K562 (cell line): ENCODE measurements around the gene PODXL2. TPM values are rescaled to one million over a fixed set of nuclear protein-coding genes. Genes with fewer than 3 reads are reported as not detected.

Experiments
- ARID1B ChIP-seq: fragments of 450-650 bp; IDR thresholded peaks from 2 replicates; pipeline ENCODE4 v1.6.1; 2016; ENCODE audit warnings: antibody characterized with exemption, mild to moderate bottlenecking, inconsistent platforms
- BRD4 ChIP-seq: fragments of 200-600 bp; sonication (generic); IDR thresholded peaks from 2 replicates; pipeline ENCODE4 v1.6.1; 2017; ENCODE audit warnings: inconsistent platforms
- C11orf30 ChIP-seq: fragments of 450-650 bp; IDR thresholded peaks from 2 replicates; pipeline ENCODE4 v1.6.1; 2016; ENCODE audit warnings: low read depth, mild to moderate bottlenecking
- CBFA2T2 ChIP-seq: fragments of 450-650 bp; conservative IDR thresholded peaks from 2 replicates; pipeline ENCODE4 v1.6.1; 2017; ENCODE audit warnings: mild to moderate bottlenecking
- FOXJ3 ChIP-seq: sonication (generic); formaldehyde crosslinking; IDR thresholded peaks from 2 replicates; pipeline ENCODE4 v1.4.0; 2020; ENCODE audit warnings: mild to moderate bottlenecking, missing genetic modification reagents
- ILK ChIP-seq: fragments of 450-650 bp; IDR thresholded peaks from 2 replicates; pipeline ENCODE4 v1.6.1; 2016; ENCODE audit warnings: missing genetic modification characterization, low read depth, mild to moderate bottlenecking, missing compliant biosample characterization, moderate library complexity, borderline replicate concordance
- MAFF ChIP-seq: IDR thresholded peaks from 2 replicates; pipeline ENCODE4 v1.6.1; 2012; ENCODE audit warnings: low read length, improper control_type of control experiment
- MAFK ChIP-seq: IDR thresholded peaks from 2 replicates; pipeline ENCODE4 v1.6.1; 2011; ENCODE audit warnings: low read length, improper control_type of control experiment
- NFE2 ChIP-seq: IDR thresholded peaks from 2 replicates; pipeline ENCODE4 v1.6.1; 2014; ENCODE audit warnings: antibody characterized with exemption, low read depth
- NFIX ChIP-seq: fragments of 250-450 bp; sonication (Bioruptor Pico); IDR thresholded peaks from 2 replicates; pipeline ENCODE4 v1.4.0; 2020; ENCODE audit warnings: low read depth, mild to moderate bottlenecking, moderate library complexity
- PATZ1 ChIP-seq: fragments of 250-450 bp; sonication (Bioruptor Pico); IDR thresholded peaks from 2 replicates; pipeline ENCODE4 v1.5.0; 2020; ENCODE audit warnings: mild to moderate bottlenecking, borderline replicate concordance
- RHOXF2B ChIP-seq: fragments of 250-450 bp; sonication (Bioruptor Pico); conservative IDR thresholded peaks from 2 replicates; pipeline ENCODE4 v1.5.1; 2021
- ZNF282 ChIP-seq: sonication (generic); formaldehyde crosslinking; IDR thresholded peaks from 2 replicates; pipeline ENCODE4 v1.8.1; 2023; ENCODE audit warnings: missing genetic modification reagents
- polyA plus RNA-seq, 8 experiments: library from polyadenylated mRNA; depleted of rRNA in 4 of 8; stranded (reverse) in 5 of 8; unstranded in 3 of 8; fragments of >200 nt; fragmentation: Nextera tagmentation in 2 of 8; fragmentation: Illumina TruSeq in 1 of 8; extraction: Ambion mirVana in 2 of 8; extraction: Trizol in 1 of 8; gene quantifications; 2 replicates each; pipeline versions ENCODE4 v1.2.1 to v1.2.3, GENCODE V29; 2011 to 2014; ENCODE audit warnings: inconsistent platforms in 1 of 8, missing spikeins in 1 of 8
- total RNA-seq, 7 experiments: library from RNA; depleted of rRNA in 6 of 7; stranded (reverse); fragments of >200 nt in 6 of 7; fragmentation: Illumina TruSeq in 2 of 7; extraction: Trizol in 2 of 7; gene quantifications; 2 replicates each; pipeline versions ENCODE4 v1.2.1 to v1.2.3, GENCODE V29; 2011 to 2021; ENCODE audit warnings: low replicate concordance in 1 of 7
- TF ChIP-seq, protein P1 (sequence below), 2 experiments: IDR thresholded peaks; 2 replicates each; pipeline ENCODE4 v1.6.1; 2012; ENCODE audit warnings: improper control_type of control experiment in 2 of 2, low read depth in 2 of 2, low read length in 2 of 2, borderline replicate concordance in 1 of 2

Gene PODXL2
- total and polyA plus RNA-seq, 9 of the 15 experiments (the other 6 are each of a cell fraction or from before 2014, with no cell fraction given): 0.03 to 52.5 (median 21.9) TPM

- TF ChIP-seq C11orf30 (peak; percentile 95), MAFK (peak; percentile 80), PATZ1 (CRISPR knock-in tag) (no peak), ARID1B (peak; percentile 52), ZNF282 (CRISPR knock-in tag) (no peak), CBFA2T2 (0 out of 2 replicates have a peak, but pooled peaks have one; percentile 5), MAFF (peak; percentile 72), ILK (tag) (no peak), NFIX (CRISPR knock-in tag) (no peak), RHOXF2B (CRISPR knock-in tag) (no peak), BRD4 (no peak), FOXJ3 (no peak), NFE2 (peak; percentile 85)
- TF ChIP-seq, protein P1, sequence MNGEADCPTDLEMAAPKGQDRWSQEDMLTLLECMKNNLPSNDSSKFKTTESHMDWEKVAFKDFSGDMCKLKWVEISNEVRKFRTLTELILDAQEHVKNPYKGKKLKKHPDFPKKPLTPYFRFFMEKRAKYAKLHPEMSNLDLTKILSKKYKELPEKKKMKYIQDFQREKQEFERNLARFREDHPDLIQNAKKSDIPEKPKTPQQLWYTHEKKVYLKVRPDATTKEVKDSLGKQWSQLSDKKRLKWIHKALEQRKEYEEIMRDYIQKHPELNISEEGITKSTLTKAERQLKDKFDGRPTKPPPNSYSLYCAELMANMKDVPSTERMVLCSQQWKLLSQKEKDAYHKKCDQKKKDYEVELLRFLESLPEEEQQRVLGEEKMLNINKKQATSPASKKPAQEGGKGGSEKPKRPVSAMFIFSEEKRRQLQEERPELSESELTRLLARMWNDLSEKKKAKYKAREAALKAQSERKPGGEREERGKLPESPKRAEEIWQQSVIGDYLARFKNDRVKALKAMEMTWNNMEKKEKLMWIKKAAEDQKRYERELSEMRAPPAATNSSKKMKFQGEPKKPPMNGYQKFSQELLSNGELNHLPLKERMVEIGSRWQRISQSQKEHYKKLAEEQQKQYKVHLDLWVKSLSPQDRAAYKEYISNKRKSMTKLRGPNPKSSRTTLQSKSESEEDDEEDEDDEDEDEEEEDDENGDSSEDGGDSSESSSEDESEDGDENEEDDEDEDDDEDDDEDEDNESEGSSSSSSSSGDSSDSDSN (IDR thresholded peaks at IDR 0.05; ENCODE audit: borderline replicate concordance in 1 of 2, low read depth in 2 of 2, low read length in 2 of 2): no peak
Measured at GRCh38 chr3:127702151-127702578, 73.2 kb downstream of the PODXL2 start (continued).
